ENCODE results near the gene APBA2.

DNA sequence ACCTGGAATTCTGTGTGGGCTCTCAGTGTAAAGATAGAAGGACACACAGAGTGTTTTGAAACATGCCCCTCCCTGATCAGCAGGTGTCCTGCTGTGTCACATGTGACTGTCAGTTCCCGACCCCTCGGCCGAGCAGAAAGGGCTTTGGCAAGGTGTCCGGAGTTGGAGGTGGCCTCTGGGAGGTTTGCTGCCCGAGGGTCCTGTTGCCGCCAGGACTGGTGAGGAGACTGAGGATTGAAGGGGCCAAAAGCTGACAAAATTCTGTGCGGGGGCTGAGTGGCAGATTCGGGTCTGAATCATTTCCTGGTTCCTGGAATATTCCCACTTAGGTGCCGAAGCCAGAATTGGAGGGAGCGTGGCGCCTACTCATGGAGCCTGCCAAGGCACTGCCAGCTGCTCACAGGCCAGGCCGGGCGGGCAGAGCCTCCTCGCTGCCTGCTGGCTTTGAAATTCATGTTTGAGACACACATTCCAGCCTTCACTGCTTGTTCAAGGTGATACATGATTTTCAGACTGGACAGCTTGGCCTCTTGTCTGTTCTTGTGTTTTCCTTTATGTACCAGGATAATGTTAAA, 83.8 kb downstream of the APBA2 start:
- no peak for TF ChIP-seq POLR2A (IDR thresholded peaks at IDR 0.05)
- TF ChIP-seq, protein P1, sequence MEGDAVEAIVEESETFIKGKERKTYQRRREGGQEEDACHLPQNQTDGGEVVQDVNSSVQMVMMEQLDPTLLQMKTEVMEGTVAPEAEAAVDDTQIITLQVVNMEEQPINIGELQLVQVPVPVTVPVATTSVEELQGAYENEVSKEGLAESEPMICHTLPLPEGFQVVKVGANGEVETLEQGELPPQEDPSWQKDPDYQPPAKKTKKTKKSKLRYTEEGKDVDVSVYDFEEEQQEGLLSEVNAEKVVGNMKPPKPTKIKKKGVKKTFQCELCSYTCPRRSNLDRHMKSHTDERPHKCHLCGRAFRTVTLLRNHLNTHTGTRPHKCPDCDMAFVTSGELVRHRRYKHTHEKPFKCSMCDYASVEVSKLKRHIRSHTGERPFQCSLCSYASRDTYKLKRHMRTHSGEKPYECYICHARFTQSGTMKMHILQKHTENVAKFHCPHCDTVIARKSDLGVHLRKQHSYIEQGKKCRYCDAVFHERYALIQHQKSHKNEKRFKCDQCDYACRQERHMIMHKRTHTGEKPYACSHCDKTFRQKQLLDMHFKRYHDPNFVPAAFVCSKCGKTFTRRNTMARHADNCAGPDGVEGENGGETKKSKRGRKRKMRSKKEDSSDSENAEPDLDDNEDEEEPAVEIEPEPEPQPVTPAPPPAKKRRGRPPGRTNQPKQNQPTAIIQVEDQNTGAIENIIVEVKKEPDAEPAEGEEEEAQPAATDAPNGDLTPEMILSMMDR (IDR thresholded peaks at IDR 0.05), result no peak
